Measurements from ENCODE around the gene IL17RC.

DNA sequence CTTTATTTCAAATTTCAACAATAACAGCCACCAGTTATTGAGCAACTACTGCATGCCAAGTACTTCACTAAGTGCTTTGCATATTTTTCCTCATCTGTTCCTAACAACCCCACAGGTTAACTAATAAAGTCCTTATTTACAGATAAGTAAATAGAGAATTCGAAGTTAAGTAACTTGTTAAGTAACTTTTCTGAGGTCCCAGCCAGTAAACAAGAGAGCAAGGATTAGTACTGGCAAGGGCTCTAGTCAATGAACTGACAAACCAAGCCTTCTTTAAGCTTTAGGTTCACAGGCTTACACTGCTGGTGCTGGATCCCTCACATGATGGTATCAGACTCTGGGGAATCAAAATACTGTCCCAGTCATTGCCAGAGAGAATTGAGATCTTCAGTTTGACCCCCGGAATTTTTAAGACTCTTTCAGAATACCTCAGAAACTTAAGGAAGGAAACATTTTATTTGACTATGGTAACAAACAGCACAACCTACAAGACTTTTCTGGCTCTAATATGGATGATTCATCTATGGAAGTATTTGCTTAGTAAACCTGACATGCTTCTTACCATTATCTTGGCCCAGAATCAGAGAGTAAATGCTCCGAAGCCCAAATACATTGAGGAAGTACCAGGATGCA lies 53.2 kb downstream of the IL17RC start:
- TF ChIP-seq, protein P1, sequence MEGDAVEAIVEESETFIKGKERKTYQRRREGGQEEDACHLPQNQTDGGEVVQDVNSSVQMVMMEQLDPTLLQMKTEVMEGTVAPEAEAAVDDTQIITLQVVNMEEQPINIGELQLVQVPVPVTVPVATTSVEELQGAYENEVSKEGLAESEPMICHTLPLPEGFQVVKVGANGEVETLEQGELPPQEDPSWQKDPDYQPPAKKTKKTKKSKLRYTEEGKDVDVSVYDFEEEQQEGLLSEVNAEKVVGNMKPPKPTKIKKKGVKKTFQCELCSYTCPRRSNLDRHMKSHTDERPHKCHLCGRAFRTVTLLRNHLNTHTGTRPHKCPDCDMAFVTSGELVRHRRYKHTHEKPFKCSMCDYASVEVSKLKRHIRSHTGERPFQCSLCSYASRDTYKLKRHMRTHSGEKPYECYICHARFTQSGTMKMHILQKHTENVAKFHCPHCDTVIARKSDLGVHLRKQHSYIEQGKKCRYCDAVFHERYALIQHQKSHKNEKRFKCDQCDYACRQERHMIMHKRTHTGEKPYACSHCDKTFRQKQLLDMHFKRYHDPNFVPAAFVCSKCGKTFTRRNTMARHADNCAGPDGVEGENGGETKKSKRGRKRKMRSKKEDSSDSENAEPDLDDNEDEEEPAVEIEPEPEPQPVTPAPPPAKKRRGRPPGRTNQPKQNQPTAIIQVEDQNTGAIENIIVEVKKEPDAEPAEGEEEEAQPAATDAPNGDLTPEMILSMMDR (IDR thresholded peaks at IDR 0.05): no peak
- TF ChIP-seq POLR2A (IDR thresholded peaks at IDR 0.05): no peak
